COLO668 (cell line): ENCODE data around the gene MED12L.
A peak's percentile ranks its signal among the peaks of the same experiment; 100 is the strongest.
"Not testable (repeated sequence)": the region's sequence is repeated elsewhere in the genome, so short reads cannot be mapped to it uniquely, and the experiment has no call there.

ENCODE experiments used
- DNase-seq: peaks from one replicate; lab custom pipeline; 2025; ENCODE audit not compliant: unreplicated experiment; lab: John Stamatoyannopoulos, UW

Gene MED12L, protein sequence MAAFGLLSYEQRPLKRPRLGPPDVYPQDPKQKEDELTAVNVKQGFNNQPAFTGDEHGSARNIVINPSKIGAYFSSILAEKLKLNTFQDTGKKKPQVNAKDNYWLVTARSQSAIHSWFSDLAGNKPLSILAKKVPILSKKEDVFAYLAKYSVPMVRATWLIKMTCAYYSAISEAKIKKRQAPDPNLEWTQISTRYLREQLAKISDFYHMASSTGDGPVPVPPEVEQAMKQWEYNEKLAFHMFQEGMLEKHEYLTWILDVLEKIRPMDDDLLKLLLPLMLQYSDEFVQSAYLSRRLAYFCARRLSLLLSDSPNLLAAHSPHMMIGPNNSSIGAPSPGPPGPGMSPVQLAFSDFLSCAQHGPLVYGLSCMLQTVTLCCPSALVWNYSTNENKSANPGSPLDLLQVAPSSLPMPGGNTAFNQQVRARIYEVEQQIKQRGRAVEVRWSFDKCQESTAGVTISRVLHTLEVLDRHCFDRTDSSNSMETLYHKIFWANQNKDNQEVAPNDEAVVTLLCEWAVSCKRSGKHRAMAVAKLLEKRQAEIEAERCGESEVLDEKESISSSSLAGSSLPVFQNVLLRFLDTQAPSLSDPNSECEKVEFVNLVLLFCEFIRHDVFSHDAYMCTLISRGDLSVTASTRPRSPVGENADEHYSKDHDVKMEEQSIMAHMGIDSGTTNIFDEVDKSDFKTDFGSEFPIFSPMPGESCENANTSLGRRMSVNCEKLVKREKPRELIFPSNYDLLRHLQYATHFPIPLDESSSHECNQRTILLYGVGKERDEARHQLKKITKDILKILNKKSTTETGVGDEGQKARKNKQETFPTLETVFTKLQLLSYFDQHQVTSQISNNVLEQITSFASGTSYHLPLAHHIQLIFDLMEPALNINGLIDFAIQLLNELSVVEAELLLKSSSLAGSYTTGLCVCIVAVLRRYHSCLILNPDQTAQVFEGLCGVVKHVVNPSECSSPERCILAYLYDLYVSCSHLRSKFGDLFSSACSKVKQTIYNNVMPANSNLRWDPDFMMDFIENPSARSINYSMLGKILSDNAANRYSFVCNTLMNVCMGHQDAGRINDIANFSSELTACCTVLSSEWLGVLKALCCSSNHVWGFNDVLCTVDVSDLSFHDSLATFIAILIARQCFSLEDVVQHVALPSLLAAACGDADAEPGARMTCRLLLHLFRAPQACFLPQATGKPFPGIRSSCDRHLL (N-terminal part only)

DNA sequence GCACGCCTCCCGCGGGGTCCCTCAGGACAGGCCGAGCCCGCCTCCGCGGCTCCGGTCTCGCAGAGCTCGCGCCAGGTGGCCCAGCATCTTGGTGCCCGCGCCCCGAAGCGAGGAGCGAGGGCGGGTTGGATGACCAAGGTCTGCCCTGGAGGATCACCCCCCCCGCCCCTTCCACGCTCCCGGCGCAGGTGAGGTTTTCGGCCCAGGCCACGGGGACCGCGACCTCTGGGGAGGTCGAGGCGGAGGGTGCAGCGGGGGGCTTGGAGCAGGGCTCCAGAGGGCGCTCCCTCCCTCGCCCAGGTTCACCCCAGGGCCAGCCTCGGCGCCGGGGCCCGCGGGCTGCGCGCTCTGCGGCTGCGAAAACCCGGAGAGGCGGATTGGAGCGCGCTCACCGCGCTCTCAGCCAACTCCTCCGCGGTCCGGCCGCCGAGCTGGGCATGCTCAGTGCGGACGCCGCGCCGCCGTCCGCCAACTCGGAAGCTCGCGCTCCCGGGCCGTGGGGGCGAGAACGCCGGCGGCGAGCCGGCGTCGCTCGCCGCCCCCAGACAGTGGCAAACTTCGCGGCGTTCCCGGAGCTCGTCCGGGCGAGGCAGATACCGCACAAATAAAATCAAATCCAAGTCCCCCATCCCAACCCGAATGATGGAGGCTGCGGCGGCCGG, at the start of gene MED12L:
MED12L (plus strand) TSS at position 438 of the 662 bp plus-strand sequence. CDS start 1,263 bp downstream, outside the sequence.
- DNase-seq, result peak; percentile 89

DNA sequence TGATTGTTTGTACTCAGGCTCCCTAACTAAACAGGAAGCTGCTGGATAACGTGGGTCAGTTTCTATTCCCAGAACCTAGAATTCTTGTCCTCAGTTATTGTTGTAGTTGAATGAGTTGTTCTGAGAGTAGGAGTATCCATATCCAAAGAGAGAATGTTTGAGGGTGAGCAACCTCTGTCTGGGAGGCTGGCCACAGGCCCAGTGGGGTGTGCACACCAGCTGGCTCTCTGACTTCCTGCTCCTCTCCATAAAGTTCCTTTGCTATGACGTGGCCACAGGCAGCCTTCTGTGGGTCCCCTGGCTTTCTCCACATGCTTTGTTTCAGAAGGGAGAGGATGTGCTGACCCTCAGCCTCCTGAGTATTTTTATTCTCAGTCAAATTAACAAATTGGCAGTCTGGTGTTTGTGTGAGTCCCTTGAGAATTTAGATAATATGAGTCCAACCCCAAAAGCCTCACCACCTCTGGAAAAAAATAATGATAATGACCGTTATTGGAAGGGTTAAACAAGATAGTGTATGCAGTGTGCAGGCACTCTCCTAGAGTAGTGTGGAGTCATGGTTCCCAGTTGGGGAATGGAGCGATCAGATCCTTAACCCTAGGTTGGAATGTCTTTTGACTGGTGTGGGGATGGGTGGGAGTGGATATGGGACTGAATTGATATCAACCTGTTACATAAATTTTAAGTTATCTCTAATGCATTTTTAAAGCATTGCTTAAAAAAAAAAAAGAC, 47.6 kb upstream of the MED12L start:
- peak; percentile 2 for DNase-seq

DNA sequence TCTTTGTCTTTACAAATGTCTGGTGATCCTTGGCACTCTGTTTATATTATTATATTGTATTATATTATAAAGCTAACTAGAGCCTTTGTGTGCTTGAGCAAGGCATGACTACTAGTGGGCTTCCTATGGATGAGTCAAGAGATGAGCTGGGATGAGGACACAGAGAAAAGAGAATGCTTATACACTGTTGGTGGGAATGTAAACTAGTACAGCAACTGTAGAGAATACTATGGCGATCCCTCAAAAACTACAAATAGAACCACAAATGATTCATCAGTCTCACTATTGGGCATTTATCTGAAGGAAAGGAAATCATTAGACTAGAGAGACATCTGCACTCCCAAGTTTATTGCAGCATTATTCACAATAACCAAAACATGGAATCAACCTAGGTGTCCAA, 40.8 kb upstream of the MED12L start:
- no peak for DNase-seq

DNA sequence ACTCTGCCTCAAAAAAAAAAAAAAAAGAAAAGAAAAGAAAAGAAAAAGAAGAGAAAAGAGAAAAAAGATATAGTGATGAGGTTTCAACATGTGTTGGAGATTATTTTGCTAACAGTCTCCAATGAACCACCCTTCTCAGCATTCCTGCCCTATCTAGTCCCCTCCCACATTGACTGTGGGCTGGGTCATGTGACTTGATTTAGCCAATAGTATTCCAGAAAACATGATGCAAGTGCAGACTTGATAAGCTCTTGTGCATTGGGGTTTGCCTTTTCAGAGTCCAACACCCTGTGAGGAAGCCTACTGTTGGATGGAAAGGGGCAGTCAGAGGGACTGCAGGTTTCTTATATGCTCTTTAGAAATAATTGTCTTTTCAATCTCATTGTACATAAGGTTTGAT, 37.8 kb upstream of the MED12L start:
- no peak for DNase-seq

DNA sequence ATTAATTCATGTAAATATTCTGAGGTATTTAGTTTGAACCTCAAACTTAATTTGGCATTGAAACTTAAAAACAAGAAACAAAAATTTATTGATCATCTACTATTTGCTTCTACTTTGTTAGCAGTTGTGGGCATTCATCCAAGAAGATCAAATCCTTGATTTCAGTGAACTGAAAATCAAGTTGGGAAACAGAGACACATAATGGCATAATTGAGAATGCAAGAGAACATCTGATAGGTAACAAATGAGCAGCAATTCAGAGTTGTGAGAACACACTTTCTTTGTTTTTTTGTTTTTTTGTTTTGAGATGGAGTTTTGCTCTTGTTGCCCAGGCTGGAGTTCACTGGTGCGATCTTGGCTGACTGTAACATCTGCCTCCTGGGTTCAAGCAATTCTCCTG, 33.9 kb upstream of the MED12L start:
- no peak for DNase-seq

DNA sequence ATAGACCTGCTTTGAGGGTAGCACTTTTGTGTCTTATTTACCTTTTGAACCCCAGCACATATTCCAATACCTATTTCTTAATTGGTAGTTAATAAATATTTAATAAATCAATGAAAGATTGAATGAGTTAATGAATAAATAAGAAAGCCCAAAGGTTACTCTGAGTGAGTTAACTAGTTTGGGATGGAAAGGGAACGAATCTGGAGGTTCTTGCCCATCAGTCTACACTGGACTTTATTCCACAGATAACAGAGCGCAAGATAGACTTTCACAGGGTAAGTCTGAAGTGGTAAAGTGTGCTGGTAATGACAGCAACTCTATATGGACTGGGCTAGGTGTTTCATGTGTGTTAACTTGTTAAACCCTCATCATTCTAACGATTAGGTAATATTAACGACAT, 33.1 kb upstream of the MED12L start:
- DNase-seq, result no peak

DNA sequence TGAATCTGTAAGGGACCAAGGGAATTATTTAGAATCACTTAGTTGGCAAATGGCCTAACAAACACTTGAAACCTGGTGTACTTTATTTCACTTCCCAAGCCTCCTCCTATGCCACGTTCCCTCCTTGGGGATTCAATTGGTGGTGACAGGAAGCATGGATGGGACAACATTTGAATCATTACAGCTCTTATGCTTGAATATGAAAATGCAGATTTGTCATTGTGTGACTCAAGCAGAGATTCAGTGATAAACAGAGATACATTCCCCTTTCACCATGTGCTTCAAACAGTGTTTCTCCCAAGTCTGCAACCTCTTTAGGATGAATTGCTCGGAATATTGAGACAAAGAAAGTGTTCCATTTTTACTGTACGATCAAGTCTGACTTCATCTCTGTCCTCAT, 32.7 kb upstream of the MED12L start:
- DNase-seq, result no peak

DNA sequence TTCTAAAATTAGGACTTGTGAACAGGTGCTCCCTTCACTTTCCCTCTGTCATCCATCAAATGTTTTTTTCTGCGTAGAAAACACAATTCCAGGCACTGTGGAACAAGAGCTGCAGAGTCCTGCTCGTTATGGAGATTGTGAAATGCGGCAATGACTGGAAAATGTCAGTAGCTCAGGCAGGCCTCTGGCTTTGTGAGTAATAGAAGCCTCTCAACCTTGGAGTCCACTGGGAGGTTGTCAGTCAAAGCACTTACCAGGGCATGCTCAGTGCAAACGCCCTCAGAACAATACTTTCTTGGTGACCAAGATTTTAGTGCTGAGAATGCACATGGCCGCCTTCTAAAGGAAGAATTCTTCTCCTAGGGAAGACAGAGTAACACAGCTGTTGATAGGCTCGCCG, 26.7 kb upstream of the MED12L start:
- DNase-seq, result no peak

DNA sequence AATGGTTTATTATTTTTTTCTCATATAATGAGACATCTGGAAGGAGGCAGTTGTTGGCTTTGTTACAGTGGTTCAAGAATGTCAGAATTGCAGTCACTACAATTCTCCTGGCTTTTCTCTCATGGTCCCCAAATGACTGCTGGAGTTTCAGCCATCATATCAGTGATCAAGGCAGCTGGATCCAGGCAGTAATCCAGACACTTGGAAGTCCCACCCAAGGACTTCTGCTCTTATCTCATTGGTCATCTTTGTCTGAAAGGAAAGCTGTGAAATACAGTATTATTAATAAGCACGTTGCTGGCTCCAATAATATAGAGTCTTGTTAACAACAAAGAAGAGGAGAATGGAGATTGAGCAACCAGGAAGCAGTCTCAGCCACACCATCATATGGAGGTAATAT, 22.9 kb upstream of the MED12L start:
- DNase-seq, result no peak

DNA sequence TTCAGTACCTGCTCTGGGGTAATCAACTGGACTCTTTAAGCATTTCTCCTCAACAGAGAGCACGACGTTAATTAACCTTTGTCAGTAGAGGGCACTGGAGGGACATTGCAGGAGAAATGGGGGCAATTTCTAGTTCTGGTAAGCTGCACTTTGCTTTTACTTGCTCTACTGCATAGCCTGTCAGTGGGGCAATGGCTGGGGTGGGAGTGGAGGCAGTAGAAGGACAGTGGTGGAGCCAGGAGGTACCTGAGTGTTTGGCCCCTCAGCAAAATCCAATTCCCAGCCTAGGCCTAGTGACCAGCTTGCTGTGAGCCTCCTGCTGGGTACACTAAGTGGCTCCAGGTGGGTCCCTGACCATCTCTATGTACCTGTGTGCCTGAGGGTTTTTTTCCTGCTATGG, 18.3 kb upstream of the MED12L start:
- peak; percentile 1 for DNase-seq

DNA sequence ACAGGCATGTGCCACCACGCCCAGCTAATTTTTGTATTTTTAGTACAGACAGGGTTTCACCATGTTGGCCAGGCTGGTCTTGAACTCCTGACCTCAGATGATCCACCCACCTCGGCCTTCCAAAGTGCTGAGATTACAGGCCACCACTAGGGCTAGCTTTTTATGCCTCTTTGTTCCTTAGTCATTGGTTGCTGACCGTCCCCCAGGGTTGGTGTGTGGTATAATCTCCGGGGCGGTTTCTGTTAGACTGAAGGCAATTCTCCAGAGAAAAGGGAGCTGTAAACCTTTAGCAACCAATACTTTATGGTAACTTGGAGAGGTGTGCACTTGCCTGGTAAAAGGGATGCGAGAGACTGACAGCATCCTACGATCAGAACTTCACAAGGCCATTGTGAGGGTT, 12.6 kb upstream of the MED12L start:
- not testable (repeated sequence) for DNase-seq

DNA sequence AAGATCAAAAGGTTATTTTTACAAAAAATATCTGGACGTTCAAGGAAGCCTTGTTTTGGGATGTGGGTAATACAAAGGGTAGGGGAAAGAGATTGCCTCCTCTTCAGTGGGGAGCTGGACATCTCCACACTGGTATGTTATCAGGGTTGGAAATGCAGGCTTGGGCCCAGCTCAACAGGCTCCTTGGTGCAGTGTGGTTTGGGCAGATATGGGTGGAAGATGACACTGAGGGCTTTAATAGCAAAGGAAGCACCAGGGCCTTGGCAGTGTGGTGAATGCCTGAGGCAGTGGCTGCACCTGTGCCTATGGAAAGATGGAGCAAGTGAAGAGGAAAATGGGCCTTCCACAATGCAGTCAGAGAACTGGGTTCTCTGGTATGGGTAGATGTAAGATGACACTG, 11.2 kb upstream of the MED12L start:
- DNase-seq, result no peak

DNA sequence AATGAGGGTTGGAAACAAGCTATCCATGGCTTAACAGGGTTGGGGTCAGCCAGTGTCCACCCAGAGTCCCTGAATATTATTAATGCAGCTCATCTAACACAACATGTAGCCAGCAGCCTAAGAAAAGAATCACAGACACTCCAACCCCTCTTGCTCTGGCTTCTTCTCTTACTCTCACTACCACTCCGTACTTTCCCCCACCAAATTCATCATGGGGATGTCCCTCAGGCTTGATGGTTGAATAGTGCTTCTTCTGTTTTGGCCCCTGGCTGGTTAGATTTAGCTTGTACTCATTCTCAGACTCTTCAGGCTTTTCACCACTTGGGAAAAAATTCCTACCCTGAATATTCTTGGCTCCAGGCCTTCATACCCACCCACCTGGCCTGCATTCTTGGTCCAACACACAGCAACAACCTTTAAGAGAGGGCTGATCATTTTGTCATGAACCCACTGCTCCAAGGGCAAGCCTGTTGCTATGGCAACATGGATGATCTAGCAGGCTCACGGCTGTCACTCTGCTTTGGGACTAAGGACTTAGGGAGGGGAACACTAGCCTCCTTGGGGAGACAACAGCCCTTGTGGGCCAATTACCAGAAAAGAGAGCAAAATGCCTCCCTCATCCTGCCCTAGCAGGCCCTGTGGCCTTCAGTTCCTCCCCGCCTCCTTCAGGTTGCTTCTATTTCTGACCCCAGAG, 9.4 kb upstream of the MED12L start:
- DNase-seq, result no peak

DNA sequence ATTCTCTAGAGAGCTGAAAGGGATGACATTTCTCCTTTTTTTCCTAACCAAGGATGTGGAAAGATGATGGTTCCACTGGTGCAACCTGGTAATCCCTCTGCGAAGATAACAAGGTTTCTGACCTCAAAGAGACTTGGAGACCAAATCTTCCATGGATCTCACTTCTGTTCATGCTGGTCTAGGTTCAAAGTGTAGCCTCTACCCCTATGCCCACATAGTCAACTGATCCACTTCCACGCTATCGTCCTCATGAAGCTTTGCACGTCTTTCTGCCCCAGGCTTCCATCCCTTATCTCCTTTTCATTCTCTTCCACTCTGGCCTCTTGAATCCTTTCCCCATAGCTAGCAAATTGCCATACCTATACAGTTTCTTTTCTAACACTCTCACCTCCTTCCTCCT, 8.8 kb upstream of the MED12L start:
- no peak for DNase-seq

DNA sequence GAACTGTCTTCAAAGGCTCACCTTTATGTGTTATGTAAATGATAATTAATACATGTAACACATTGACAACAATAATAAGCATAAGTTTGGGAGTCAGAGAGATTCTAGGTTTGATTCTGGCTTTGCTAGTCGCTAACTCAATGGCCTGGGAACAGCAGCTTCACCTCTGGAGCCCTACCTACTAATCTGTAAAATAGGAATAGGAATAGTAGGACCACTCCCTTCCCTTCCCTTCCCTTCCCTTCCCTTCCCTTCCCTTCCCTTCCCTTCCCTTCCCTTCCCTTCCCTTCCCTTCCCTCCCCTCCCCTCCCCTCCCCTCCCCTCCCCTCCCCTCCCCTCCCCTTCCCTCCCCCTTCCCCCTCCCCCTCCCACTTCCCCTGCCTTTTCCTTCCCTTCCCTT, 4.4 kb upstream of the MED12L start:
- not testable (repeated sequence) for DNase-seq

DNA sequence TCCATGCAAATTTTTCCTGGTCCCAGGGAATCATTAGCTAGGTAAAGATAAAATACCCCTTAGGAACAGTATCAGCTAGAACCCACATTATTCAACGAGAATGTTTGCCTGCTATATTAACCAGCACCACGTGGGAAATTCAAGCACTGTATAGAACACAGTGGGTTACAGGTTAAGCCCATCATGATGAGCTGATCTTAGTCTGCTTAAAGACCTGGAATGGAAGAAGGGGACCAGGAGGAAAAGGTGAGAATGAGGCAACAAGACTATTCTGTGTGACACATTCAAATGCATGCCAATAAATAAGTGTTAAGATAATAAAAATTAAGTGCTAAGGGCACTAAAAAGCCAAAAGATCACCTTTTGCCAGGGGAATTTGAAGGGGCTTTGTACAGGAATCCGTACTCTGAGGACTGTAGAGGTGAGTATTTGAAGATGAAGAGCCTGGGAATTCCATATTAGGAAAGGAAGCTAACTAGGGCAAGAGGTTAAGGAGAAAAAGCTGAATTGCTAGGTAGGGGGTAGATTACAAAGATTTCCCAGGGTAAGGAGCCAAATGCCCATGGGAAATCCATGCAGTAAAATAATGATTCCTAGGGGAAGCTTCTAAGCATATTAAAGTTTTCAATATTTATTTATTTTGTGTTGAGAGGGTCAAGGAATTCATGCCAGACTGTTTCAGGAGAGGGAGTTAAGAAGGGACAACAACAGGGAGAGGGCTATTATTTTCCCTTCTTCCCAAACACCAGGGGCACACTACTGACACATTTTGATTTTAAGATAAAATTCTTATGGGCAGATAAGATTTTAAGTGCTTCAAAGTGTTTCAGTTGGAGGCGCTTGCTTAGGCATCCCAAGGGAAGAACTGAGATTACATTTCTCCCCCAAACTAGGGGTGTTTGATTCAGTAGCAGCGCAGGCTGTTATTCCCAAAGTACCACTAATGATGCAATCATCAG, 2.3 kb upstream of the MED12L start:
- no peak for DNase-seq

DNA sequence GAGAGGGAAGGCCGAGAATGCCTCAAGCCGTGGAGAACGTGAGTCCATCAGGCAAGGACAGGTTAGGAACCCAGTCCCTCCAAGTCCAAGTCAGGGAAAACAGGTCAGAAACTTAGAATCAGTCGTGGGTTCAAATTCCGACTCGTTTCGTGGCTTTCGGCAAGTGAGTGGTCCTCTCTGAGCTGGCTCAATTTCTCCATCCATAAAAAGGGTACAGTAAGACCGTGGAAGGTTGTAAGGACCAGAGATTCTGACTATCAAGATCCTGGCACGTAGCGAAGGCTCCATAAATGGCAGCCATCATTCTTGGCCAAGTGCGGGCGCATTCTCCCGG, 604 bp upstream of the MED12L start:
- no peak for DNase-seq

DNA sequence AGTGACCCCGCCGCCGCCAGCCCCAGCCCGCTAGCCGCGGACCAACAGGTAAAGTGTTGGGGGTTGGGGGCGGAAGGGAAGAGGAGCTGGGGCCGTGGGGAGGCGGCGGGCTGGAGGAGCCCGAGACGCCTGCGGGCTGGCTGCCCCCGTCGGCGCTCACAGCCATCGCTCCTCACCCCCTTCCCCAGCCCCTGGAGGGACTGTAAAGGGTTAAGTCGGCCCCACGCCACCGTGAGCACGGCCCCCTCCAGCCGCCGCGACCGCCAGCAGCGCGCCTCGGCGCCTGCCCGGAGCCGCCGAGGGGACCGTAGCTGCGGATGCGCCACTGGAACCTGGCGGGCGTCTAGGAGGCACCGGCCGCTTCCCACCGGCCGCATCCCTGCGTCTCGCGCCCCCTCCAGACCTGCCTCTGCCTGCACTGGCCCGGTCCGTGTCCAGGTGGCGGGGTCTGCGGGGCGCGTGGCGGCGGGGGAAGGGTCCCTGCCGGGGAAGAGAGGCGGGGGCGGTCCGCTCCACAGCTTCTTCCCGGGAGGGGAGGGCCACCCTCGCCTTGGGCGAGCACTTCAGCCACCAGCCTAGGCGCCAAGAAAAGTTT, 522 bp downstream of the MED12L start:
- DNase-seq, result peak; percentile 51
